Measurements from ENCODE around the gene BBS12.

- TF ChIP-seq CTCF (conservative IDR thresholded peaks at IDR 0.05): no peak
- TF ChIP-seq ZFX (IDR thresholded peaks at IDR 0.05): no peak
Measured at GRCh38 chr4:122702939-122703338, 29.6 kb upstream of the BBS12 start.

Data from C4-2B (cell line).